Upper lobe of left lung (tissue), 4 donors: ENCODE data around the gene SIK2.

Experiments used
- EP300 ChIP-seq, 4 donors: sonication (generic); formaldehyde crosslinking; IDR thresholded peaks; one replicate each; pipeline ENCODE4 v1.5.1; 2017; ENCODE audit warnings: antibody characterized with exemption in 4 of 4, control low read depth in 2 of 4
- POLR2A ChIP-seq, 4 donors: fragments of 450-650 bp; IDR thresholded peaks; one replicate each; pipeline ENCODE4 v1.5.1; 2016 to 2017; ENCODE audit warnings: antibody characterized with exemption in 4 of 4, mild to moderate bottlenecking in 2 of 4
- POLR2AphosphoS5 ChIP-seq, 2 donors: sonication (generic); formaldehyde crosslinking; IDR thresholded peaks; one replicate each; pipeline ENCODE4 v1.5.1; 2017; ENCODE audit warnings: antibody characterized with exemption in 2 of 2
- TF ChIP-seq, protein P1 (sequence below), 6 experiments: fragments of 450-650 bp in 4 of 6; fragments of 200-600 bp in 2 of 6; sonication (generic) in 2 of 6; IDR thresholded peaks; one replicate each; pipeline ENCODE4 v1.5.1; 2016 to 2019; ENCODE audit warnings: antibody characterized with exemption in 6 of 6

DNA sequence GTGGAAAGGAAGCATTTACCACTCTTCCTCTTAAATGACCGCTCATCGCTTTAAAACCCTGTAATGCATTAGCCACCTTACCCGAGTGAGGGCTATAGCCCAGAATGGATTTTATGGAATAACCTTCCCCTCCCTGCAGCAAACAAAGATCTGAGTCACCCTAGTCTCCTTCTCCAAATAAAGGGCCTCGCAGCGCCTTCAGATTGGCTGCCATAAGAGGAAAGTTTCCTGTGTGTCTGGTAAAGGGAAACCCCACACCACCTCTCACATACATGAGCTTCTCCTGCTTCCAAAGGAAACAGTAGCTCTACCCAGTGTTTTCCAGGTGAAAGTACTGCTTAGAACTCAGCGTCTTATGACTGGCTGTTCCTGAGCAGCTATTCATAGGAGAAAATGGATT, 116.2 kb downstream of the SIK2 start:
- peak in 1 of 4 donors; percentile 6 for TF ChIP-seq EP300 (IDR thresholded peaks at IDR 0.05)
- TF ChIP-seq, protein P1, sequence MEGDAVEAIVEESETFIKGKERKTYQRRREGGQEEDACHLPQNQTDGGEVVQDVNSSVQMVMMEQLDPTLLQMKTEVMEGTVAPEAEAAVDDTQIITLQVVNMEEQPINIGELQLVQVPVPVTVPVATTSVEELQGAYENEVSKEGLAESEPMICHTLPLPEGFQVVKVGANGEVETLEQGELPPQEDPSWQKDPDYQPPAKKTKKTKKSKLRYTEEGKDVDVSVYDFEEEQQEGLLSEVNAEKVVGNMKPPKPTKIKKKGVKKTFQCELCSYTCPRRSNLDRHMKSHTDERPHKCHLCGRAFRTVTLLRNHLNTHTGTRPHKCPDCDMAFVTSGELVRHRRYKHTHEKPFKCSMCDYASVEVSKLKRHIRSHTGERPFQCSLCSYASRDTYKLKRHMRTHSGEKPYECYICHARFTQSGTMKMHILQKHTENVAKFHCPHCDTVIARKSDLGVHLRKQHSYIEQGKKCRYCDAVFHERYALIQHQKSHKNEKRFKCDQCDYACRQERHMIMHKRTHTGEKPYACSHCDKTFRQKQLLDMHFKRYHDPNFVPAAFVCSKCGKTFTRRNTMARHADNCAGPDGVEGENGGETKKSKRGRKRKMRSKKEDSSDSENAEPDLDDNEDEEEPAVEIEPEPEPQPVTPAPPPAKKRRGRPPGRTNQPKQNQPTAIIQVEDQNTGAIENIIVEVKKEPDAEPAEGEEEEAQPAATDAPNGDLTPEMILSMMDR (IDR thresholded peaks at IDR 0.05) = no peak
- no peak for TF ChIP-seq POLR2A (IDR thresholded peaks at IDR 0.05)
- no peak for TF ChIP-seq POLR2AphosphoS5 (IDR thresholded peaks at IDR 0.05)
